Activated T-cell treated with anti-CD3 and anti-CD28 coated beads, Interleukin-2, amount 50 U/mL, for 4 hours (primary cell): ENCODE measurements around the gene CLEC5A. TPM values are rescaled to one million over a fixed set of nuclear protein-coding genes. Genes with fewer than 3 reads are reported as not detected.
"Not testable (repeated sequence)": the region's sequence is repeated elsewhere in the genome, so short reads cannot be mapped to it uniquely, and the experiment has no call there.

Experiments used
- ATAC-seq, 2 donors: fragments of 200-7000 bp; cut with Tn5 transposase; one replicate each; pipeline ENCODE4 v1.10.0; 2021
- DNase-seq: peaks from one replicate; pipeline ENCODE4 v3.0.0-alpha.2; 2020
- H3K27me3 Mint-ChIP-seq: one replicate; pipeline ENCODE4 v1.8.0; 2021; ENCODE audit warnings: low read depth, mixed read lengths
- H3K36me3 Mint-ChIP-seq: one replicate; pipeline ENCODE4 v1.8.0; 2022; ENCODE audit warnings: mixed read lengths; ENCODE audit not compliant: insufficient read depth
- H3K4me1 Mint-ChIP-seq: one replicate; pipeline ENCODE4 v1.8.0; 2021; ENCODE audit warnings: low read depth, mixed read lengths
- H3K4me3 Mint-ChIP-seq: one replicate; pipeline ENCODE4 v1.8.0; 2021; ENCODE audit warnings: mild to moderate bottlenecking, moderate library complexity, mixed read lengths
- H3K9me3 Mint-ChIP-seq: one replicate; pipeline ENCODE4 v1.8.0; 2021; ENCODE audit warnings: mixed read lengths
- total RNA-seq, 3 donors: library from RNA; stranded (reverse); gene quantifications; one replicate each; pipeline ENCODE4 v1.2.1, GENCODE V29; 2021

Gene CLEC5A
- total RNA-seq, 3 donors from 2014 or later, result not detected

- H3K27me3 Mint-ChIP-seq, result peaks cover 5% of the 10 kb centered on the region
- H3K9me3 Mint-ChIP-seq, result peaks cover 6% of the 10 kb centered on the region
- no peak for DNase-seq
- no peak for ATAC-seq
- no peaks in the 10 kb centered on the region for H3K4me1 Mint-ChIP-seq
- H3K4me3 Mint-ChIP-seq, result no peak overlapping the region
- H3K36me3 Mint-ChIP-seq, result no peaks in the 10 kb centered on the region
Measured at GRCh38 chr7:141928146-141928844, 18.5 kb downstream of the CLEC5A start.

- no peaks in the 10 kb centered on the region for H3K9me3 Mint-ChIP-seq
- no peak for DNase-seq
- no peaks in the 10 kb centered on the region for H3K4me1 Mint-ChIP-seq
- H3K27me3 Mint-ChIP-seq, result no peaks in the 10 kb centered on the region
- H3K4me3 Mint-ChIP-seq, result no peak overlapping the region
- no peak for ATAC-seq
- H3K36me3 Mint-ChIP-seq, result no peaks in the 10 kb centered on the region
Measured at GRCh38 chr7:141920281-141920680, 26.5 kb downstream of the CLEC5A start.

GRCh38 chr7:141916099-141916498 is 30.7 kb downstream of the CLEC5A start, which contains the start of gene OR9A4:
Gene OR9A4, plus strand, starts transcription at chr7:141916399. Its CDS starts 2,477 bp downstream, at chr7:141918876.
- Mint-ChIP-seq H3K36me3 (no peaks in the 10 kb centered on the region), H3K27me3 (no peaks in the 10 kb centered on the region), H3K4me3 (no peak within 1 kb of the TSS), H3K4me1 (no peaks in the 10 kb centered on the region), H3K9me3 (no peaks in the 10 kb centered on the region)
- ATAC-seq (no peak), DNase-seq (no peak)

- Mint-ChIP-seq H3K4me1 (no peaks in the 10 kb centered on the region), H3K9me3 (no peaks in the 10 kb centered on the region), H3K27me3 (no peaks in the 10 kb centered on the region), H3K4me3 (no peak overlapping the region), H3K36me3 (no peaks in the 10 kb centered on the region)
- ATAC-seq (no peak), DNase-seq (no peak)
Measured at GRCh38 chr7:141915565-141915964, 31.2 kb downstream of the CLEC5A start.

- Mint-ChIP-seq H3K36me3 (no peaks in the 10 kb centered on the region), H3K4me1 (no peaks in the 10 kb centered on the region), H3K4me3 (no peak overlapping the region), H3K27me3 (no peaks in the 10 kb centered on the region), H3K9me3 (no peaks in the 10 kb centered on the region)
- no peak for DNase-seq
- ATAC-seq, result no peak
Measured at GRCh38 chr7:141911391-141911790, 35.4 kb downstream of the CLEC5A start.

GRCh38 chr7:141906285-141906684 is 40.5 kb downstream of the CLEC5A start:
- Mint-ChIP-seq H3K4me3 (no peak overlapping the region), H3K9me3 (no peaks in the 10 kb centered on the region), H3K4me1 (no peaks in the 10 kb centered on the region), H3K27me3 (peaks cover 4% of the 10 kb centered on the region), H3K36me3 (no peaks in the 10 kb centered on the region)
- no peak for DNase-seq
- no peak for ATAC-seq

GRCh38 chr7:141899366-141899765 is 47.4 kb downstream of the CLEC5A start:
- not testable (repeated sequence) for H3K36me3 Mint-ChIP-seq, H3K4me3 Mint-ChIP-seq, ATAC-seq, H3K4me1 Mint-ChIP-seq, DNase-seq, H3K27me3 Mint-ChIP-seq
- peaks cover 12% of the 10 kb centered on the region for H3K9me3 Mint-ChIP-seq

GRCh38 chr7:141891336-141891735 is 55.4 kb downstream of the CLEC5A start:
- no peak overlapping the region for H3K4me3 Mint-ChIP-seq
- no peak for ATAC-seq
- no peaks in the 10 kb centered on the region for H3K9me3 Mint-ChIP-seq
- no peak for DNase-seq
- no peaks in the 10 kb centered on the region for H3K4me1 Mint-ChIP-seq
- H3K27me3 Mint-ChIP-seq, result peaks cover 6% of the 10 kb centered on the region
- H3K36me3 Mint-ChIP-seq, result no peaks in the 10 kb centered on the region

GRCh38 chr7:141889321-141889720 is 57.5 kb downstream of the CLEC5A start:
- Mint-ChIP-seq H3K36me3 (no peaks in the 10 kb centered on the region), H3K4me1 (no peaks in the 10 kb centered on the region), H3K27me3 (peaks cover 6% of the 10 kb centered on the region), H3K4me3 (no peak overlapping the region), H3K9me3 (peaks cover 3% of the 10 kb centered on the region)
- no peak for ATAC-seq
- no peak for DNase-seq

GRCh38 chr7:141884539-141885225 is 62.1 kb downstream of the CLEC5A start:
- Mint-ChIP-seq H3K4me1 (no peaks in the 10 kb centered on the region), H3K9me3 (peaks cover 5% of the 10 kb centered on the region), H3K36me3 (no peaks in the 10 kb centered on the region), H3K27me3 (peaks cover 8% of the 10 kb centered on the region), H3K4me3 (no peak overlapping the region)
- DNase-seq (no peak), ATAC-seq (peak in 1 of 2 donors; percentile 30)

GRCh38 chr7:141880960-141881359 is 65.8 kb downstream of the CLEC5A start:
- H3K27me3 Mint-ChIP-seq, result peaks cover 3% of the 10 kb centered on the region
- no peak overlapping the region for H3K4me3 Mint-ChIP-seq
- ATAC-seq (no peak), DNase-seq (no peak)
- H3K36me3 Mint-ChIP-seq, result no peaks in the 10 kb centered on the region
- H3K4me1 Mint-ChIP-seq, result no peaks in the 10 kb centered on the region
- peaks cover 5% of the 10 kb centered on the region for H3K9me3 Mint-ChIP-seq

- Mint-ChIP-seq H3K36me3 (no peaks in the 10 kb centered on the region), H3K27me3 (no peaks in the 10 kb centered on the region), H3K9me3 (no peaks in the 10 kb centered on the region), H3K4me3 (no peak overlapping the region), H3K4me1 (no peaks in the 10 kb centered on the region)
- DNase-seq (no peak), ATAC-seq (no peak)
Measured at GRCh38 chr7:141877365-141877764, 69.4 kb downstream of the CLEC5A start.
